Stimulated activated naive CD8-positive, alpha-beta T cell treated with anti-CD3 and anti-CD28 coated beads, Interleukin-15, amount 100 ng/mL, for 72 hours (primary cell): ENCODE results near the gene ANKRD61.
"Not testable (repeated sequence)": the region's sequence is repeated elsewhere in the genome, so short reads cannot be mapped to it uniquely, and the experiment has no call there.

ENCODE experiments used
- ATAC-seq: fragments of 150-1000 bp; cut with Tn5 transposase; 2 replicates; pipeline ENCODE4 v1.10.0; 2021; ENCODE audit warnings: mild to moderate bottlenecking, moderate library complexity
- DNase-seq, 2 donors: peaks; one replicate each; pipeline ENCODE4 v3.0.0; 2021 to 2022
- H3K27ac Mint-ChIP-seq, 2 donors: one replicate each; pipeline ENCODE4 v1.8.0; 2022; ENCODE audit warnings: mild to moderate bottlenecking in 2 of 2, mixed read lengths in 2 of 2, moderate library complexity in 2 of 2
- H3K27me3 Mint-ChIP-seq: one replicate; pipeline ENCODE4 v1.8.0; 2022; ENCODE audit warnings: mixed read lengths
- H3K4me1 Mint-ChIP-seq: one replicate; pipeline ENCODE4 v1.8.0; 2022; ENCODE audit warnings: mild to moderate bottlenecking, mixed read lengths
- H3K4me3 Mint-ChIP-seq, 2 donors: one replicate each; pipeline ENCODE4 v1.8.0; 2022; ENCODE audit warnings: mild to moderate bottlenecking in 2 of 2, mixed read lengths in 2 of 2, moderate library complexity in 1 of 2
- H3K9me3 Mint-ChIP-seq, 2 donors: one replicate each; pipeline ENCODE4 v1.8.0; 2022; ENCODE audit warnings: mixed read lengths in 2 of 2

Gene ANKRD61

DNA sequence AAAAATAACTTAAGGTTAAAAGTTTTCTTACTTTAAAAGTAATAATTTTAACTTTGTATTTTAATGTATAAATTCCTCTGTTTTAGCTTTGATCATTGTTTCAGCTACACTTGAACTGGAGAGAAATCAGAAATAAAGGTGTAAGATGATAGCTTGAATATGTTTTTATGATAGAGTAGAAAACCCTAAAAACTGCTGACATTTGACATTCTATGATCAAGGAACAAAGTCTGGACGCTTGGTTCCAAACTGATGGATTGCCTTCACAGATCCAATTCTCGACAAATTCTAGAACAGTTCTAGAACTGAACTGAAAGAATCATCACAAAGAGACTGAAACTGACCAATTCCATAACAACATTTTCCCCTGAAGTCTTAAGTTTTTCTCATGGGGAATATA is at the start of gene ANKRD61:
TSS of gene ANKRD61 (plus strand) at position 389 of the 400 bp plus-strand sequence. CDS start at position 389, 0 bp downstream.
- no peak for DNase-seq
- Mint-ChIP-seq H3K9me3 (no peaks in the 10 kb centered on the region), H3K27me3 (no peaks in the 10 kb centered on the region), H3K27ac (peak within 1 kb of the TSS; percentile 69 to 77), H3K4me3 (no peak within 1 kb of the TSS), H3K4me1 (peaks cover 24% of the 10 kb centered on the region)
- no peak for ATAC-seq

DNA sequence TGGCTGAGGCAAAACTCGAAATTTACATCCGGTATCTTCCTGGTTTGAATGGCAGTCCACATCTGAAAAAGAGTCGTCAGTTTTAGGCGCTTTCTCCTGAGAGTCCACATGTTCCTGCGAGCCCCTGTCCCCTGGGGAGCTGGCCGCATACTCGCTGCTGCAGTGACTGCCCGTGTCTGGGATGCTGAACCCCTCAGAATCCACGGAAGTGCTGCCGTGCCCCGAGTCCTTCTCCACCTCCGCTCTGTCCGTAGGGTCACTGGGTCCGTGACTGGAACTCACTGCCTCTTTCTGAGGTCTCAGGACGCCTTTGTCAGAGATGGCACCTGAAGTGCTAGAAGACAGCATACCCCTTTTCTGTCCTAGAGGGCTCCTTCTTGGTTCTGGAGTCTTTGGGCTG is 44.1 kb upstream of the ANKRD61 start:
- ATAC-seq, H3K27me3 Mint-ChIP-seq, H3K4me3 Mint-ChIP-seq, H3K27ac Mint-ChIP-seq, H3K4me1 Mint-ChIP-seq, H3K9me3 Mint-ChIP-seq, DNase-seq: not testable (repeated sequence)

DNA sequence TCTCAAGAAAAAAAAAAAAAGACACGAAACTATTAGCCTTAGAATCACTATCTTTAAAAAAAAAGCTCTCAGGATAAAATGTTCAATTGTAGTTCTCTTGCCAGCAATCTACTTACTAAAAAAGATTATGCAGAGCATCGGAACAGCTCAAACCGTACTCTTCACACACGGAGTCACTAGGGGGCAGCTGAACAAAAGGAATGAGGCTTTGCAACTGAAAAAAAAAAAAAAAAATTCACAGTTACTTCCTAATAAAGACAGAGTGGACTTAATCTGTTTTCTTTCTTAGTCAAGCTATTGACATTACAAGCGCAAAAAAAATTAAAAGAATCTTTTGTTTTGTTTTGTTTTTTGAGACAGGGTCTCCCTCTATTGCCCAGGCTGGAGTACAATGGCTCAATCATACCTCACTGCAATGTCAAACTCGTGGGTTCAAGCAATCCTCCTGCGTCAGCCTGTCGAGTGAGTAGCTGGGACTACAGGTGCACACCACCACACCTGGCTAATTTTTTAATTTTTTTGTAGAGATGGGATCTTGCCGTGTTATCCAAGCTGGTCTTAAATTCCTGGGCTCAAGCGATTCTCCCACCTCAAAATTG is 33.9 kb upstream of the ANKRD61 start:
- Mint-ChIP-seq H3K9me3 (no peaks in the 10 kb centered on the region), H3K27me3 (no peaks in the 10 kb centered on the region), H3K4me3 (no peak overlapping the region), H3K27ac (peak overlapping the region in 1 of 2 donors; percentile 54), H3K4me1 (no peaks in the 10 kb centered on the region)
- DNase-seq (peak in 1 of 2 donors; percentile 28), ATAC-seq (peak; percentile 60)

DNA sequence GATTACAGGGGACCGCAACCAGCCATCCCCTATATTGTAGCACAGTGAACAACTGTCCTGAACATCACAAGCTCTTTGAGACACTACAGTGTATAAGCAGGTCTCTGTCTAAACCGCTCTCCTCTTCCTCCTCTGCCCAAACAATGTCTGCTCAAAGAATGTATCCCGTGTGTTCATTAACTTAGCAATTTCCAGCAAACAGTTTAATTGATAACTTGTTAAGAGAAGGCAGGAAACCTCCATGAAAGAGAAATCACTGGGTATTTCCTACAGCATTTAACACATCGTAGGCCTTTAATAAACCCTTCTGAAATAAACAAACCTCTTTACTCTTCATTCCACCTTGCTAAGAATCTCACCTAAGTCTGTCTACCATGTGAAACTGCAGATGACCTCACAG is 23.8 kb upstream of the ANKRD61 start:
- Mint-ChIP-seq H3K27ac (peak overlapping the region; percentile 68 to 76), H3K4me1 (peaks cover 44% of the 10 kb centered on the region)
- ATAC-seq: no peak

DNA sequence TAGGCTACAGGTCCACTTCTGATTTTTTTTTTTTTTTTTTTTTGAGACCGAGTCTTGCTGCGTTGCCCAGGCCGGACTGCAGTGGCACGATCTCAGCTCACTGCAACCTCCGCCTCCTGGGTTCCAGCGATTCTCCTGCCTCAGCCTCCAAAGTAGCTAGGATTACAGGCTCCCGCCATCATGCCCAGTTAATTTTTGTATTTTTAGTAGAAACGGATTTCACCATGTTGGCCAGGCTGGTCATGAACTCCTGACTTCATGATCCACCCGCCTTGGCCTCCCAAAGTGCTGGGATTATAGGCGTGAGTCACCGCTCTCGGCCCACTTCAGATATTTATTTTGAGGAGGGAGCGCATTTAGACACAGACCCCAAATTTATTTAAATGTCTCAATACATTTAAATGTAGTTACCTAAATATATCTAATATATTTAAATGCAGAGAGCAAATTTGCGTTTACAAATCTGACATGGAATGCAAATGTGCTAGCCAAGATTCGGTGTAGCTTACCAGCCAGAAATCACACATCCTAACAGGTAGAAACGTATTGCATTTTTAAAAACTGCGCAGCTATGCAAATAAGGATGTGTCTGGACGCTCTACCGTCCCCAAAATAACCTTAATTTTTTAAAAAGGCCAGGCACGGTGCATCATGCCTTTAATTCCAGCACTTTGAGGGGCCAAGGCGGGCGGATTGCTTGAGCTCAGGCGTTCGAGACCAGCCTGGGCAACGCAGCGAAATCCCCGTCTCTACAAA is 23.2 kb upstream of the ANKRD61 start:
- not testable (repeated sequence) for DNase-seq, H3K9me3 Mint-ChIP-seq, ATAC-seq, H3K27me3 Mint-ChIP-seq
- peak overlapping the region; percentile 83 to 89 for H3K4me3 Mint-ChIP-seq
- peak overlapping the region in 1 of 2 donors; percentile 68 for H3K27ac Mint-ChIP-seq
- H3K4me1 Mint-ChIP-seq: peaks cover 50% of the 10 kb centered on the region

More for the DNA sequence above, 23.8 kb upstream of the ANKRD61 start:
- Mint-ChIP-seq H3K27me3 (no peaks in the 10 kb centered on the region), H3K4me3 (peak overlapping the region; percentile 74 to 75), H3K9me3 (no peaks in the 10 kb centered on the region)
- no peak for DNase-seq

DNA sequence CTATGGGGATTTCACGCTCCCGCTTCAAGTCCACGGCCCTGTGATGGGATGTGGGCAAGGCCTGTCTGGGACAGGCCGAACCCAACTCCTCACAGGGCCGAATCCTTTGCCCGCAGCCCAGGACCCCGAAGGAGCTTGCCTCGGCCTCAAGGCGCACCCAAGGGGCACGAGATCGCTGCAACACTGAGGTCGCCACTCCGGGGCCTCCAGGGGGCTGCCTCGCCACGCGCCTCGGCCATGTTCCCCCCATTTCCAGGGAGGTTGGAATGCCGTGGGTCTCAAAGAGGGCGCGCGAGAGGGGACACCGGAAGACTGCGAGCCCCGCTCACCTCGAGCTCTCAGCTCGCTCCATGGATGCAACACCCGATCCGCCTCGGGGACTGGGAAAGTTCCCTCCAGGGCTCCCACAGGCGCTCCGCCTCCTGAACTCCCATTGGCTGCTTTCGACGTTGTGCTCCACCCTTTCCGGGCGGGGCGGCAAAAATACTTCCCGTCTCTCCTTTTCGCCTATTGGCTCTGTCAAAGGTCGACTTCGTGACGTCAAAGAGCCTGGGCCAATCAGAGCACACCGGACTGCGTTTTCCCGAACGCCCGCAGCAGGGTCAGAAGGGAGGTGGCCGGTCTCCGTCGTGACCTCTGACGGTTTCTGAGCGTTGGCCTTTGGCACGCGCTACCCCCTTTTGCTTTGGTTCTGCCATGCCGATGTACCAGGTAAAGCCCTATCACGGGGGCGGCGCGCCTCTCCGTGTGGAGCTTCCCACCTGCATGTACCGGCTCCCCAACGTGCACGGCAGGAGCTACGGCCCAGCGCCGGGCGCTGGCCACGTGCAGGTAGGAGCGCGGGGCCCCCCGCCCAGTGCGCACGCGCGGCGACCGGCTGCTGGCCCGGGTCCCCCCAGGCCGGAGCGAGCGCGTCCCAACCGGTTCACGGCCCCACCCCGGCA is 22.2 kb upstream of the ANKRD61 start, which contains the start of the genes AIMP2 and PMS2:
TSS of gene AIMP2 (plus strand) at position 605 of the 944 bp plus-strand sequence. CDS start at position 697, 92 bp downstream.
TSS of gene PMS2 (minus strand) at position 382 of the 944 bp plus-strand sequence. CDS start at position 352, 30 bp downstream.
- Mint-ChIP-seq H3K27ac (peak within 1 kb of the TSS; percentile 95 to 96), H3K9me3 (no peaks in the 10 kb centered on the region), H3K4me3 (peak within 1 kb of the TSS; percentile 83 to 89), H3K27me3 (no peaks in the 10 kb centered on the region), H3K4me1 (peaks cover 59% of the 10 kb centered on the region)
- peak; percentile 94 for ATAC-seq
- DNase-seq: peak; percentile 93 to 97

DNA sequence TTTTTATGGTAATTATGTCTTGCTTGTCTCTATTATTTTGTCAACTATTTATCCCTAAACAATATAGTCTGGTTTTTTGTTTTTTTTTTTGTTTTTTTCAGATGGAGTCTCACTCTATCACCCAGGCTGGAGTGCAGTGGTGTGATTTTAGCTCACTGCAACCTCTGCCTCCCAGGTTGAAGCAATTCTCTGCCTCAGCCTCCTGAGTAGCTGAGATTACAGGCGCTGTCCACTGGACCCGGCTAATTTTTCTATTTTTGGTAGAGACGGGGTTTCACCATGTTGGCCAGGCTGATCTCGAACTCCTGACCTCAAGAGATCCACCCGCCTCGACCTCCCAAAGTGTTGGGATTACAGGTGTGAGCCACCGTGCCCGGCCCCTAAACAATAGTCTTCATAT is 20.8 kb upstream of the ANKRD61 start:
- H3K4me3 Mint-ChIP-seq: peak overlapping the region; percentile 83 to 89
- not testable (repeated sequence) for ATAC-seq, H3K27me3 Mint-ChIP-seq, DNase-seq, H3K9me3 Mint-ChIP-seq
- peaks cover 69% of the 10 kb centered on the region for H3K4me1 Mint-ChIP-seq
- H3K27ac Mint-ChIP-seq: peak overlapping the region; percentile 75 to 94

DNA sequence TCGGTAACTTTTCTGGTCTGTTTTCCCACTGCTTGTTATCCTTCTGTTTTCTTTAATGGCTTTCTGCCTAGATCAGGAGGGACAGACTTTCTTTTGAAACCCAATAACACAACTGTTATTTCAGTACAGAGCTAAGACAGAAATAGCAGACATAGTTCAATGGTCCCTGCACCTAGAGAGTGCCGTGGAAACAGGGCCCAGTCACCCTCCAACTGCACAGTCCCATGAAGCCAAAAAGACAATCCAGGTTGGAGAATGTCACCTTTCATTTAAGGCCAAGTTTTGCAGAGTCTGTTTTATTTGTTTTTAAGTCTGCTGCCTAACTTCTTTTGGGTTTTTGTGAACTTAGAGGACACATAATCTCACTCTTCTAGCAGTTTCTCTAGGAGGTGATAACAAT is 19.6 kb upstream of the ANKRD61 start:
- Mint-ChIP-seq H3K27me3 (no peaks in the 10 kb centered on the region), H3K4me1 (peaks cover 69% of the 10 kb centered on the region), H3K9me3 (no peaks in the 10 kb centered on the region), H3K27ac (no peak overlapping the region), H3K4me3 (peak overlapping the region in 1 of 2 donors; percentile 89)
- no peak for ATAC-seq
- DNase-seq: no peak

DNA sequence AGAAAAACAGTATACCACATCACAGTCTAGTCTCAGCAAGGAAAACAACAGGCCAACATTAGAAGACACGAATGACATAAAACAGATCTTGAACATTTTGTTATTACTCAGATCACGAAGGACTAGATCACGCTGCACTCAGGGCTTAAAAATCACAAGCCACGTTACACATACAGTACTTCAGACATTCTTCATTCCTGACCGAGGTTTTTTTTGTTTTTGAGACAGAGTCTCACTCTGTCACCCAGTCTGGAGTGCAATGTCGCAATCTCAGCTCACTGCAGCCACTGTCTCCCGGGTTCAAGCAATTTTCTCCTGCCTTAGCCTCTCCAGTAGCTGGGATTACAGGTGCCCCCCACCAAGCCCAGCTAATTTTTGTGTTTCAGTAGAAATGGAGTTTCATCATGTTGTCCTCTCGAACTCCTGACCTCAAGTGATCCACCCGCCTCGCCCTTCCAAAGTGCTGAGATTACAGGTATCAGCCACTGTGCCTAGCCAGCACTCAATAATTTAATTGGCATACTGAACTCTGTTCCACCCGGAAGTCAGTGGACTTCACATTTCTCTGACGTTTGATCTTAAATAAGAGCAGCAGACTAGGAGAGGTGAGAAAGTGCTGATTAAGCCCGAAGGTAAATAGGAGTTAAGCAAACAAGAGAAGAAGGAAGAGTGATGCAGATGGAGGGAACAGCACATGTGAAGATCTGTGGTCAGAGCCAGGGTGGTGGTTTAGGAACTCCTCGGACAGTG is 18.6 kb upstream of the ANKRD61 start:
- ATAC-seq (no peak), DNase-seq (no peak)
- peak overlapping the region; percentile 10 to 71 for H3K27ac Mint-ChIP-seq
- peaks cover 61% of the 10 kb centered on the region for H3K4me1 Mint-ChIP-seq
- no peaks in the 10 kb centered on the region for H3K9me3 Mint-ChIP-seq
- H3K4me3 Mint-ChIP-seq: no peak overlapping the region
- H3K27me3 Mint-ChIP-seq: no peaks in the 10 kb centered on the region

DNA sequence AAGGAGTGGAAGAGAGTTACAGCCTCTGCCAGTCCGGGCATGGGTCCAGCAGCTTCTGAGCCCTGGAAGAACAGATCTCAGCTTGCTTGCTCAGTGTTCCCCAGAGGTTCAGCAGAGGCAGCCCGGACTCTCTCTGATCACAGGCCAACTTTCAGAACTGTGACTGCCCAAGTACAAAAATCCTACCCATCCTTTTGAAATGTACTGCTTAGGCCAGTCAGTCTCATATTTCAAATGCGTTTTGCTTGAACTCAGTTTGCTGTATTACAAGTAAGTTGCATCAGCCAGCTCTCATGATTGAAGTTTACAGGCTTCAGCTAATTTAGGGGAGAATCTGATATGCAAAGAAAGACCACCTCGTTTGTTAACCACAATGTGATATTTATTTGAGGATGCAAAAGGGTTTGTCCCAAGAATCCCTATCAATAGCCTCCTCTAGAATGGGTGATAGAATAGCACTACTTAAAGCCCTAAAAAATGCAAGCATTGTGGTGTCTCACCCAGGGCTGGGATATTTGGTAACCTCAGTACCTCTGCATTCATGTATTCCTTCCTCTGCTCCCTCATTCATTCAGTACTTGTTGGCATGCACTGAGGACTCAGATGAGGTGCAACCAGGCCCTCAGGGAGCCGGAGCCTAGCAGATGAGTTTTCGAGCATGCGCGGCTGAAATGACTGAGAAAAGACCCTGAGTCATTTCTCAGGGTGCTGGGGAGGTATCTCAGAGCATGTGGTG is 15.1 kb upstream of the ANKRD61 start:
- Mint-ChIP-seq H3K4me1 (peaks cover 47% of the 10 kb centered on the region), H3K9me3 (no peaks in the 10 kb centered on the region), H3K27me3 (no peaks in the 10 kb centered on the region), H3K27ac (peak overlapping the region; percentile 98), H3K4me3 (peak overlapping the region in 1 of 2 donors; percentile 13)
- peak; percentile 78 for ATAC-seq
- DNase-seq: peak; percentile 32 to 38

DNA sequence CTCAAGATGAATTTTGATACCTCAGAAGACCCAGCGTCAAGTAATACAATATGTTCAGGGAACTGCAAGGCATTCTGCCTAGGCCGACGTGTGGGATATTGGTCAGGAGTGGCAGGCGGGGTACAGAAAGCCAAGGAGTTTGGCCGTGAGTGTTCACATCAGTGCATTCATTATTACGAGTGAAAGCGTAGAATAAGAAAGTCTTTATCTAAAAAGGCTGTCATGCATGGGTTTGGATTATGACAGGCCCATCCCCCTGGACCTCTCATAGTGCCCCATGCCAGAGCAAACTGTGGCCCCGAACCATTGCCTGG is 14.6 kb upstream of the ANKRD61 start:
- DNase-seq (no peak), ATAC-seq (no peak)
- Mint-ChIP-seq H3K9me3 (no peaks in the 10 kb centered on the region), H3K4me3 (no peak overlapping the region), H3K4me1 (peaks cover 41% of the 10 kb centered on the region), H3K27me3 (no peaks in the 10 kb centered on the region), H3K27ac (peak overlapping the region; percentile 98)

DNA sequence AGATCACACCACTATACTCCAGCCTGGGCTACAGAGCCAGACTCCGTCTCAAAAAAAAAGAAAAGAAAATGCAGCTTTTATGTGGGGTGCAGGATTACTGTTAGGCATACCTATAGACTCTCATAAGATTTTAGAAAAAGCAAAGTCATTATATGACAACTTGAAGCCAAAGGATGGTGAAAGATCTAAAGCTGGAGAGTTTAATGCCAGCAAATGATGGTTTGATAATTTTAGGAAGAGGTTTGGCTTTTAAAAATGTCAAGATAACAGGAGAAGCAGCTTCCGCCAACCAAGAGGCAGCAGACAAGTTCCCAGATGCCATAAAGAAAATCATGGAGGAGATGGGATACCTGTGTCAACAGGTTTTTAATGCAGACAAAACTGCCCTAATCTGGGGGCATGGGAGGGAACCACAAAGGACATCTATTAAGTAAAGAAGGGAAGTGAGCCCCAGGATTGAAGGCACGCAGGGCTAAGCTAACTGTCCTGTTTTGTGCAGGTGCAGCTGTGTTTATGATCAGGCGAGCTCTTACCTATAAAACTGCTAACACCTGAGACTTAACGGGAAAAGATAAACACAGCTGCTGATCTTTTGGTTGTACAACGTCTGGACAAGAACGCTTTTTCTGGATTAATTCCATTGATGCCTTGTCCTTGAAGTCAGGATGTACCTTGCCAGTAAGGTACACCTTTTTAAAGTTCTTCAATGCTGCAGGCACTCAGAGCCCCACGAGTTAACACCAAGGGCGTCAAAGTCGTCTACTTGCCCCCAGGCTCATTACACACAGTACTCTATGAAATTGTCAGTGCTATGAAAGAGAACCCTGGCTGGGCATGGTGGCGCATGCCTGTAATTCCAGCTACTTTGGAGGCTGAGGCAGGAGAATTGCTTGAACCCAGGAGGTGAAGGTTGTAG is 10.5 kb upstream of the ANKRD61 start:
- DNase-seq (no peak), ATAC-seq (no peak)
- H3K4me3 Mint-ChIP-seq: no peak overlapping the region
- peaks cover 13% of the 10 kb centered on the region for H3K4me1 Mint-ChIP-seq
- H3K27ac Mint-ChIP-seq: peak overlapping the region in 1 of 2 donors; percentile 6
- no peaks in the 10 kb centered on the region for H3K9me3 Mint-ChIP-seq
- no peaks in the 10 kb centered on the region for H3K27me3 Mint-ChIP-seq

DNA sequence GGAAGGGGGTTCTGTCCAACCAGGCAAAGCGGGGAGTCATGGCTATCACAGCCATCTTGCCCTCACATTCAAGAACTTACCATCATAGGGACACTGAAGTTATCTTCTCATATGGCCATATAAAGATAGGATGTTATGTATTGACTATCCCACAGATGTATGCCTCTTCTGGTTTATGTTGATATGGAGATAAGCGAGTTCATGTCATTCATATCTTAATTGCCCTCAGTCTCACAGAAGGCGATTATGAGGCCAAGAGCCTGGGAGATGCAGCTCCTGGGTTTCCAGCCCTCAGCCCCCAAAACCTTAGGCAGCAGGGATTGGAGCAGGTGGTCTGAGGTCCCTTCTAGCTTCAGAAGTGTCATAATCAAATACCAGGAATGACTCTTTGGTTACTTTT is 8.5 kb upstream of the ANKRD61 start:
- ATAC-seq: no peak
- Mint-ChIP-seq H3K27me3 (no peaks in the 10 kb centered on the region), H3K27ac (peak overlapping the region in 1 of 2 donors; percentile 16), H3K4me3 (no peak overlapping the region), H3K4me1 (peaks cover 21% of the 10 kb centered on the region), H3K9me3 (no peaks in the 10 kb centered on the region)
- DNase-seq: no peak
